SK-N-SH (cell line): Measurements from ENCODE around the gene DNAJB11. TPM values are rescaled to one million over a fixed set of nuclear protein-coding genes. Genes with fewer than 3 reads are reported as not detected.

Experiments used
- CTCF ChIA-PET: fragments of 300-600, 350-600 bp; formaldehyde crosslinking; extraction: SDS; loops from one replicate; lab custom pipeline; 2021; lab: Yijun Ruan, JAX
- POLR2A ChIA-PET: fragments of 350-600 bp; sonication (Branson Sonifier 250); formaldehyde crosslinking; extraction: SDS; loops from one replicate; lab custom pipeline; 2020; ENCODE audit warnings: antibody characterized with exemption, inconsistent platforms; lab: Yijun Ruan, JAX
- DNase-seq: peaks from one replicate; pipeline ENCODE4 v3.0.0; 2012
- H2AFZ ChIP-seq: fragments of 200-600 bp; sonication (generic); 2 replicates; pipeline ENCODE4 v1.8.1; 2016; ENCODE audit warnings: antibody characterized with exemption, mild to moderate bottlenecking, low read depth
- H3F3A ChIP-seq: fragments of 200-600 bp; sonication (generic); replicated peaks from 2 replicates; pipeline ENCODE3; 2016; ENCODE audit warnings: antibody characterized with exemption, mild to moderate bottlenecking; ENCODE audit not compliant: insufficient read depth
- H3K27ac ChIP-seq, 2 experiments: fragments of 200-500 bp in 1 of 2; fragments of 200-600 bp in 1 of 2; sonication (Bioruptor generic) in 1 of 2; sonication (generic), shearing (Covaris generic) in 1 of 2; 2 replicates each; pipeline versions ENCODE4 v1.5.1 to v1.6.1; 2014 to 2016; ENCODE audit warnings: low read depth in 2 of 2, inconsistent platforms in 1 of 2, low read length in 1 of 2, mild to moderate bottlenecking in 1 of 2, mixed read lengths in 1 of 2
- H3K27me3 ChIP-seq: fragments of 200-600 bp; sonication (generic), shearing (Covaris generic); 2 replicates; pipeline ENCODE4 v1.6.1; 2016; ENCODE audit warnings: mixed run types; ENCODE audit not compliant: insufficient read depth
- H3K36me3 ChIP-seq, 2 experiments: fragments of 200-500 bp in 1 of 2; fragments of 200-600 bp in 1 of 2; sonication (Bioruptor generic) in 1 of 2; sonication (generic) in 1 of 2; replicated peaks in 1 of 2; 2 replicates each; pipeline versions ENCODE3 to v1.5.1; 2014 to 2016; ENCODE audit warnings: low read length in 1 of 2, mild to moderate bottlenecking in 1 of 2; ENCODE audit not compliant: insufficient read depth in 2 of 2, control insufficient read depth in 1 of 2
- H3K4me1 ChIP-seq, 2 experiments: fragments of 200-500 bp in 1 of 2; fragments of 200-600 bp in 1 of 2; sonication (Bioruptor generic) in 1 of 2; sonication (generic), shearing (Covaris generic) in 1 of 2; 2 replicates each; pipeline versions ENCODE4 v1.5.1 to v1.6.1; 2014 to 2016; ENCODE audit warnings: low read depth in 1 of 2, low read length in 1 of 2, mixed run types in 1 of 2; ENCODE audit not compliant: insufficient read depth in 2 of 2, control insufficient read depth in 1 of 2
- H3K4me2 ChIP-seq: fragments of 200-600 bp; sonication (generic), shearing (Covaris generic); 2 replicates; pipeline ENCODE4 v1.6.1; 2017; ENCODE audit warnings: mixed run types
- H3K4me3 ChIP-seq, 2 experiments: fragments of 200-500 bp in 1 of 2; fragments of 200-600 bp in 1 of 2; sonication (Bioruptor generic) in 1 of 2; sonication (generic), shearing (Covaris generic) in 1 of 2; 2 replicates each; pipeline versions ENCODE4 v1.5.1 to v1.8.1; 2014 to 2016; ENCODE audit warnings: low read depth in 2 of 2, inconsistent platforms in 1 of 2, low read length in 1 of 2, mild to moderate bottlenecking in 1 of 2, mixed read lengths in 1 of 2, moderate library complexity in 1 of 2
- H3K79me2 ChIP-seq: fragments of 200-600 bp; sonication (generic); 2 replicates; pipeline ENCODE4 v1.8.1; 2017; ENCODE audit warnings: mild to moderate bottlenecking; ENCODE audit not compliant: insufficient read depth
- H3K9ac ChIP-seq: fragments of 200-600 bp; sonication (generic); 2 replicates; pipeline ENCODE4 v1.6.1; 2017; ENCODE audit warnings: mixed run types
- H3K9me2 ChIP-seq: fragments of 200-600 bp; sonication (generic); 2 replicates; pipeline ENCODE4 v1.6.1; 2017; ENCODE audit warnings: mixed run types
- H3K9me3 ChIP-seq: fragments of 200-600 bp; sonication (generic); 2 replicates; pipeline ENCODE4 v1.6.1; 2017; ENCODE audit warnings: mixed run types, mild to moderate bottlenecking, moderate library complexity
- H4K20me1 ChIP-seq: fragments of 200-600 bp; sonication (generic); 2 replicates; pipeline ENCODE4 v1.6.1; 2017; ENCODE audit warnings: mild to moderate bottlenecking, mixed run types; ENCODE audit not compliant: insufficient read depth
- CHD2 ChIP-seq: fragments of 150-350 bp; IDR thresholded peaks from 2 replicates; pipeline ENCODE4 v1.6.1; 2018; ENCODE audit warnings: low read length; ENCODE audit not compliant: partially characterized antibody
- CTCF ChIP-seq: fragments of 200-600 bp; sonication (generic); IDR thresholded peaks from 2 replicates; pipeline ENCODE4 v1.6.1; 2017; ENCODE audit warnings: antibody characterized with exemption, mild to moderate bottlenecking, moderate library complexity
- ELF1 ChIP-seq: IDR thresholded peaks from 2 replicates; pipeline ENCODE4 v1.4.0; 2012
- EZH2phosphoT487 ChIP-seq: fragments of 200-600 bp; sonication (generic); IDR thresholded peaks from 2 replicates; pipeline ENCODE4 v1.6.1; 2017; ENCODE audit warnings: low read depth, mixed run types, mild to moderate bottlenecking, antibody characterized with exemption, moderate library complexity, borderline replicate concordance
- FOSL2 ChIP-seq: IDR thresholded peaks from 2 replicates; pipeline ENCODE4 v1.4.0; 2012; ENCODE audit warnings: low read depth, mild to moderate bottlenecking, moderate library complexity, borderline replicate concordance
- FOXJ3 ChIP-seq: sonication (generic); formaldehyde crosslinking; IDR thresholded peaks from 2 replicates; pipeline ENCODE4 v1.5.1; 2020; ENCODE audit warnings: mild to moderate bottlenecking, missing genetic modification reagents
- FOXM1 ChIP-seq: IDR thresholded peaks from 2 replicates; pipeline ENCODE4 v1.4.0; 2012; ENCODE audit warnings: low read depth, mild to moderate bottlenecking
- GABPA ChIP-seq: IDR thresholded peaks from 2 replicates; pipeline ENCODE4 v1.4.0; 2012; ENCODE audit warnings: low read depth, mild to moderate bottlenecking
- GATA2 ChIP-seq: sonication (generic); formaldehyde crosslinking; IDR thresholded peaks from 2 replicates; pipeline ENCODE4 v1.5.0; 2020; ENCODE audit warnings: mild to moderate bottlenecking, missing genetic modification reagents
- IRF3 ChIP-seq: fragments of 150-350 bp; IDR thresholded peaks from 2 replicates; pipeline ENCODE4 v1.6.1; 2016; ENCODE audit warnings: mild to moderate bottlenecking, low read depth, low read length
- JUND ChIP-seq: IDR thresholded peaks from 2 replicates; pipeline ENCODE4 v1.4.0; 2012
- MAX ChIP-seq: IDR thresholded peaks from 2 replicates; pipeline ENCODE4 v1.4.0; 2012; ENCODE audit warnings: low read depth
- MXI1 ChIP-seq: IDR thresholded peaks from 2 replicates; pipeline ENCODE4 v1.6.1; 2012; ENCODE audit warnings: mild to moderate bottlenecking, low read depth, low read length, improper control_type of control experiment
- NFIC ChIP-seq: IDR thresholded peaks from 2 replicates; pipeline ENCODE4 v1.4.0; 2012; ENCODE audit warnings: borderline replicate concordance
- NRF1 ChIP-seq: IDR thresholded peaks from 2 replicates; pipeline ENCODE4 v1.6.1; 2012; ENCODE audit warnings: low read depth, mild to moderate bottlenecking, low read length
- POLR2AphosphoS5 ChIP-seq: IDR thresholded peaks from 2 replicates; pipeline ENCODE4 v1.6.1; 2012; ENCODE audit warnings: low read depth, low read length
- RAD21 ChIP-seq: IDR thresholded peaks from 2 replicates; pipeline ENCODE4 v1.6.1; 2012; ENCODE audit warnings: mild to moderate bottlenecking, low read length
- RCOR1 ChIP-seq: fragments of 150-350 bp; IDR thresholded peaks from 2 replicates; pipeline ENCODE4 v1.6.1; 2017; ENCODE audit warnings: antibody characterized with exemption, low read length
- REST ChIP-seq: IDR thresholded peaks from 2 replicates; pipeline ENCODE4 v1.6.1; 2012; ENCODE audit warnings: mild to moderate bottlenecking, low read depth, low read length, moderate library complexity
- RFX5 ChIP-seq: IDR thresholded peaks from 2 replicates; pipeline ENCODE4 v1.6.1; 2012; ENCODE audit warnings: mild to moderate bottlenecking, improper control_type of control experiment, low read length
- RXRA ChIP-seq: IDR thresholded peaks from 2 replicates; pipeline ENCODE4 v1.4.0; 2012; ENCODE audit warnings: low read depth, mild to moderate bottlenecking, borderline replicate concordance
- SIN3A ChIP-seq: IDR thresholded peaks from 2 replicates; pipeline ENCODE4 v1.6.1; 2012; ENCODE audit warnings: low read depth, mild to moderate bottlenecking, low read length, moderate library complexity, borderline replicate concordance
- TAF1 ChIP-seq: IDR thresholded peaks from 2 replicates; pipeline ENCODE4 v1.6.1; 2012; ENCODE audit warnings: low read depth, mild to moderate bottlenecking, low read length, moderate library complexity, borderline replicate concordance
- TCF12 ChIP-seq: IDR thresholded peaks from 2 replicates; pipeline ENCODE4 v1.4.0; 2012
- TEAD4 ChIP-seq: IDR thresholded peaks from 2 replicates; pipeline ENCODE4 v1.4.0; 2012; ENCODE audit warnings: mild to moderate bottlenecking, borderline replicate concordance; ENCODE audit not compliant: insufficient read depth
- USF1 ChIP-seq: IDR thresholded peaks from 2 replicates; pipeline ENCODE4 v1.4.0; 2012; ENCODE audit warnings: low read depth, borderline replicate concordance
- WGBS: methylation state at CpG from one replicate; pipeline ENCODE4 v1.1.6; 2017; ENCODE audit warnings: low lambda C conversion rate; 5-methylcytosine and 5-hydroxymethylcytosine counted together
- polyA plus RNA-seq, 3 experiments: library from polyadenylated mRNA; depleted of rRNA; stranded (reverse); fragments of >200 nt; gene quantifications; 2 replicates each; pipeline ENCODE4 v1.2.3, GENCODE V29; 2012

Gene DNAJB11
- polyA plus RNA-seq, 1 of the 3 experiments (the other 2 are of a cell fraction), result 33.3 TPM

GRCh38 chr3:186614597-186615483, 44.3 kb downstream of the DNAJB11 start:
- Histone ChIP-seq H4K20me1 (no peaks in the 10 kb centered on the region), H3K9me2 (no peaks in the 10 kb centered on the region), H3K36me3 (no peaks in the 10 kb centered on the region), H3K4me1 (peaks cover 0 to 7% of the 10 kb centered on the region in 2 experiments; a peak in 2 of 4 replicates), H3F3A (no peaks in the 10 kb centered on the region), H3K4me3 (peak overlapping the region in 1 of 2 experiments; percentile 14; a peak in 1 of 4 replicates), H3K27ac (no peak overlapping the region), H3K27me3 (peaks cover 20% of the 10 kb centered on the region; the same call in 1 of the 2 replicates), H3K79me2 (no peaks in the 10 kb centered on the region), H3K9ac (no peak overlapping the region), H2AFZ (no peak overlapping the region), H3K4me2 (no peak overlapping the region), H3K9me3 (no peaks in the 10 kb centered on the region)
- ChIA-PET POLR2A (interaction anchor here (0.7 to 4.9 kb wide), 3 partner anchors 12 to 451 kb away, joined by 3 to 31 read pairs (median 6); partner anchors contain the start of gene EIF4A2), CTCF (interaction anchor here (0.5 to 8.6 kb wide), 65 partner anchors 10 to 1417 kb away, joined by 3 to 167 read pairs (median 4); partner anchors contain the start of genes DNAJB11, HRG, RFC4 and TBCCD1)
- WGBS, result 32% methylated on average over 16 of the region's 16 CpGs
- DNase-seq, result peak; percentile 82
- TF ChIP-seq CHD2, result no peak
- TF ChIP-seq RXRA, result no peak
- no peak for TF ChIP-seq JUND
- peak; percentile 50; the same call in 1 of the 2 replicates for TF ChIP-seq MAX
- TF ChIP-seq NFIC, result no peak
- no peak for TF ChIP-seq TEAD4
- TF ChIP-seq MXI1, result peak; percentile 87
- no peak for TF ChIP-seq FOSL2
- TF ChIP-seq ELF1, result no peak
- TF ChIP-seq TCF12, result no peak
- TF ChIP-seq TAF1, result no peak
- no peak for TF ChIP-seq USF1
- no peak for TF ChIP-seq FOXJ3 (CRISPR knock-in tag)
- no peak for TF ChIP-seq GATA2 (CRISPR knock-in tag)
- TF ChIP-seq CTCF, result peak; percentile 96
- peak; percentile 64; the same call in 1 of the 2 replicates for TF ChIP-seq SIN3A
- peak; percentile 53; the same call in 1 of the 2 replicates for TF ChIP-seq RCOR1
- no peak for TF ChIP-seq POLR2AphosphoS5
- TF ChIP-seq RFX5, result no peak
- TF ChIP-seq FOXM1, result no peak
- no peak for TF ChIP-seq IRF3
- peak; percentile 74 for TF ChIP-seq RAD21
- TF ChIP-seq EZH2phosphoT487, result no peak
- no peak for TF ChIP-seq REST
- no peak for TF ChIP-seq GABPA
- TF ChIP-seq NRF1, result no peak
